WTC11 (cell line): ENCODE results near the gene PARVB. TPM values are rescaled to one million over a fixed set of nuclear protein-coding genes. Genes with fewer than 3 reads are reported as not detected.

Experiments
- ATAC-seq: fragments of 200-7000 bp; cut with Tn5 transposase; 2 replicates; pipeline ENCODE4 v1.10.0; 2021; ENCODE audit warnings: mild to moderate bottlenecking, moderate library complexity
- CTCF ChIA-PET: fragments of 300-600 bp; sonication (Branson Sonifier 250); formaldehyde crosslinking; loops from one replicate; lab custom pipeline; 2021; ENCODE audit warnings: antibody characterized with exemption; lab: Charles Lee
- POLR2A ChIA-PET: fragments of 350-600 bp; sonication (Branson Sonifier 250); formaldehyde crosslinking; loops from one replicate; lab custom pipeline; 2021; ENCODE audit warnings: antibody characterized with exemption; lab: Charles Lee
- DNase-seq: peaks from one replicate; pipeline ENCODE4 v3.0.0; 2021; ENCODE audit warnings: low spot score
- H3K27ac Mint-ChIP-seq: 2 replicates; pipeline ENCODE4 v1.8.0; 2021; ENCODE audit warnings: mixed read lengths
- H3K27me3 Mint-ChIP-seq: 2 replicates; pipeline ENCODE4 v1.8.0; 2021; ENCODE audit warnings: low read depth, mild to moderate bottlenecking, moderate library complexity, mixed read lengths
- H3K36me3 Mint-ChIP-seq: 2 replicates; pipeline ENCODE4 v1.8.0; 2021; ENCODE audit warnings: mixed read lengths
- H3K4me1 Mint-ChIP-seq: 2 replicates; pipeline ENCODE4 v1.8.0; 2022; ENCODE audit warnings: mixed read lengths
- H3K4me3 Mint-ChIP-seq: 2 replicates; pipeline ENCODE4 v1.8.0; 2021; ENCODE audit warnings: mild to moderate bottlenecking, moderate library complexity, mixed read lengths
- H3K9me3 Mint-ChIP-seq: 2 replicates; pipeline ENCODE4 v1.8.0; 2021; ENCODE audit warnings: mixed read lengths
- ATF2 ChIP-seq: sonication (generic); formaldehyde crosslinking; IDR thresholded peaks from 2 replicates; pipeline ENCODE4 v1.8.1; 2022; ENCODE audit warnings: low read depth, missing genetic modification reagents, borderline replicate concordance
- CREB1 ChIP-seq: sonication (generic); formaldehyde crosslinking; IDR thresholded peaks from 2 replicates; pipeline ENCODE4 v1.8.0; 2023; ENCODE audit warnings: mild to moderate bottlenecking, missing genetic modification reagents
- CREM ChIP-seq: sonication (generic); formaldehyde crosslinking; IDR thresholded peaks from 2 replicates; pipeline ENCODE4 v1.8.1; 2022; ENCODE audit warnings: mild to moderate bottlenecking, missing genetic modification reagents, moderate library complexity
- ERG ChIP-seq: fragments of 250-450 bp; sonication (Bioruptor Pico); IDR thresholded peaks from 2 replicates; pipeline ENCODE4 v1.8.0; 2021; ENCODE audit warnings: mild to moderate bottlenecking
- ETV6 ChIP-seq: sonication (generic); formaldehyde crosslinking; IDR thresholded peaks from 2 replicates; pipeline ENCODE4 v1.8.1; 2022; ENCODE audit warnings: mild to moderate bottlenecking, missing genetic modification reagents
- GTF2I ChIP-seq: fragments of 250-450 bp; sonication (Bioruptor Pico); conservative IDR thresholded peaks from 2 replicates; pipeline ENCODE4 v1.4.0; 2021; ENCODE audit warnings: mild to moderate bottlenecking
- HMGA2 ChIP-seq: fragments of 250-450 bp; sonication (Bioruptor Pico); IDR thresholded peaks from 2 replicates; pipeline ENCODE4 v1.4.0; 2021; ENCODE audit warnings: mild to moderate bottlenecking, moderate library complexity
- MYBL2 ChIP-seq: sonication (generic); formaldehyde crosslinking; IDR thresholded peaks from 2 replicates; pipeline ENCODE4 v1.8.1; 2023; ENCODE audit warnings: mild to moderate bottlenecking, moderate library complexity, missing genetic modification reagents
- NFATC4 ChIP-seq: fragments of 250-450 bp; sonication (Bioruptor Pico); IDR thresholded peaks from 2 replicates; pipeline ENCODE4 v1.9.0; 2021; ENCODE audit warnings: mild to moderate bottlenecking
- SOX15 ChIP-seq: fragments of 250-450 bp; sonication (Bioruptor Pico); IDR thresholded peaks from 2 replicates; pipeline ENCODE4 v1.9.0; 2021; ENCODE audit warnings: mild to moderate bottlenecking
- SP1 ChIP-seq: sonication (generic); formaldehyde crosslinking; conservative IDR thresholded peaks from 2 replicates; pipeline ENCODE4 v1.8.1; 2022; ENCODE audit warnings: missing genetic modification reagents
- TEAD4 ChIP-seq: sonication (generic); formaldehyde crosslinking; IDR thresholded peaks from 2 replicates; pipeline ENCODE4 v1.8.0; 2022; ENCODE audit warnings: mild to moderate bottlenecking, missing genetic modification reagents
- ZNF232 ChIP-seq: sonication (generic); formaldehyde crosslinking; IDR thresholded peaks from 2 replicates; pipeline ENCODE4 v1.8.0; 2022; ENCODE audit warnings: mild to moderate bottlenecking, missing genetic modification reagents
- ZNF263 ChIP-seq: sonication (generic); formaldehyde crosslinking; IDR thresholded peaks from 2 replicates; pipeline ENCODE4 v1.8.1; 2022; ENCODE audit warnings: low read depth, mild to moderate bottlenecking, moderate library complexity, missing genetic modification reagents
- ZNF425 ChIP-seq: fragments of 250-450 bp; sonication (Bioruptor Pico); conservative IDR thresholded peaks from 2 replicates; pipeline ENCODE4 v1.9.0; 2021; ENCODE audit warnings: mild to moderate bottlenecking
- ZSCAN18 ChIP-seq: fragments of 250-450 bp; sonication (Bioruptor Pico); IDR thresholded peaks from 2 replicates; pipeline ENCODE4 v2.1.2; 2022; ENCODE audit warnings: mild to moderate bottlenecking, moderate library complexity
- total RNA-seq: library from RNA; stranded (reverse); gene quantifications from 3 replicates; pipeline ENCODE4 v1.2.3, GENCODE V29; 2021
- TF ChIP-seq, protein P1 (sequence below): fragments of 200-600 bp; IDR thresholded peaks from 2 replicates; pipeline ENCODE4 v1.8.0; 2022; ENCODE audit warnings: antibody characterized with exemption

Gene PARVB
- total RNA-seq, 1 experiment from 2014 or later, result 3.3 TPM

- TF ChIP-seq ZNF425 (CRISPR knock-in tag), result no peak
- TF ChIP-seq CREB1 (CRISPR knock-in tag), result no peak
- TF ChIP-seq ZSCAN18 (CRISPR knock-in tag), result no peak
Observed at GRCh38 chr22:44144046-44144569, 120.0 kb downstream of the PARVB start (continued).

DNA sequence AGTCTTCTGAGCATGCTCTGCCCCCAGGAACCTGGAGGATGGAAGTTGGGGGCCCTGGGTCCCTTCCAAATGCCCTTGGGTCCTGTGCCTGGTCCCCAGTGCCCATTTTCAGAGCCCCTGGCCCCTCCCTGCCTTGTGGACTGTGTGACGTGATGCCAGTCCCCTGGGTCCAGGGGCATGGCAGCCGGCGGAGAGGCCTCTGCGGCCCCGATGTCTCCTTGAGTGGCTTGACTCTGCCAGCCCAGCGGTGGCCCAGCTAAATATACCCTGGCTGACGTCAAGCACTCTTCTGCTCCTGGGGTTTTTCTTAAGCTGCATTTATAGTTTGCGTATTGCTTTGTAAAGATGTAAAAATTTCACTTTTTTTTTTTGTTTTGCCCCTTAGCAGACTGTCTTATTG is 121.4 kb downstream of the PARVB start:
- DNase-seq, result no peak
- ATAC-seq, result no peak
- Mint-ChIP-seq H3K4me1 (peaks cover 55% of the 10 kb centered on the region), H3K27me3 (no peaks in the 10 kb centered on the region; the same call in none of the 2 replicates)
- CTCF ChIA-PET, result interaction anchor here (1.0 to 1.8 kb wide), 5 partner anchors 60 to 539 kb away, joined by 3 to 5 read pairs (median 4); no protein-coding TSS in a partner anchor
- no peak for TF ChIP-seq ERG
- no peak for TF ChIP-seq SP1 (CRISPR knock-in tag)
- TF ChIP-seq ETV6 (CRISPR knock-in tag), result no peak
- no peak for TF ChIP-seq ZNF232 (CRISPR knock-in tag)
- TF ChIP-seq, protein P1, sequence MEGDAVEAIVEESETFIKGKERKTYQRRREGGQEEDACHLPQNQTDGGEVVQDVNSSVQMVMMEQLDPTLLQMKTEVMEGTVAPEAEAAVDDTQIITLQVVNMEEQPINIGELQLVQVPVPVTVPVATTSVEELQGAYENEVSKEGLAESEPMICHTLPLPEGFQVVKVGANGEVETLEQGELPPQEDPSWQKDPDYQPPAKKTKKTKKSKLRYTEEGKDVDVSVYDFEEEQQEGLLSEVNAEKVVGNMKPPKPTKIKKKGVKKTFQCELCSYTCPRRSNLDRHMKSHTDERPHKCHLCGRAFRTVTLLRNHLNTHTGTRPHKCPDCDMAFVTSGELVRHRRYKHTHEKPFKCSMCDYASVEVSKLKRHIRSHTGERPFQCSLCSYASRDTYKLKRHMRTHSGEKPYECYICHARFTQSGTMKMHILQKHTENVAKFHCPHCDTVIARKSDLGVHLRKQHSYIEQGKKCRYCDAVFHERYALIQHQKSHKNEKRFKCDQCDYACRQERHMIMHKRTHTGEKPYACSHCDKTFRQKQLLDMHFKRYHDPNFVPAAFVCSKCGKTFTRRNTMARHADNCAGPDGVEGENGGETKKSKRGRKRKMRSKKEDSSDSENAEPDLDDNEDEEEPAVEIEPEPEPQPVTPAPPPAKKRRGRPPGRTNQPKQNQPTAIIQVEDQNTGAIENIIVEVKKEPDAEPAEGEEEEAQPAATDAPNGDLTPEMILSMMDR, result no peak
- no peak for TF ChIP-seq CREM (CRISPR knock-in tag)
- TF ChIP-seq MYBL2 (CRISPR knock-in tag), result no peak
- no peak for TF ChIP-seq GTF2I (CRISPR knock-in tag)
- TF ChIP-seq TEAD4 (CRISPR knock-in tag), result no peak
- TF ChIP-seq HMGA2 (CRISPR knock-in tag), result no peak
- TF ChIP-seq SOX15 (CRISPR knock-in tag), result no peak
- no peak for TF ChIP-seq NFATC4 (CRISPR knock-in tag)
- TF ChIP-seq ATF2 (CRISPR knock-in tag), result no peak
- TF ChIP-seq ZNF263 (CRISPR knock-in tag), result no peak
- TF ChIP-seq, all 79 proteins: peak for 0
- Mint-ChIP-seq H3K9me3 (no peaks in the 10 kb centered on the region; the same call in 1 of the 2 replicates), H3K4me3 (no peak overlapping the region), H3K36me3 (no peaks in the 10 kb centered on the region), H3K27ac (no peak overlapping the region; the same call in 1 of the 2 replicates)
- POLR2A ChIA-PET, result no interaction called here
